Skeletal muscle satellite cell (primary cell): ENCODE results near the gene ZNF132. TPM values are rescaled to one million over a fixed set of nuclear protein-coding genes. Genes with fewer than 3 reads are reported as not detected.

Experiments used
- small RNA-seq: library from RNA; depleted of rRNA; stranded (forward); fragments of <200 nt; gene quantifications from one replicate; pipeline ENCODE3, GENCODE V24; 2012

Gene ZNF132

Small RNA genes lying within 50 kb of the gene (small RNA-seq; reads per million reads assigned to genes)
- gene MIR4754 (not detected), gene RNU6-1337P (not detected)
